Endothelial cell (in vitro differentiated cells): ENCODE results near the gene ZNF579. TPM values are rescaled to one million over a fixed set of nuclear protein-coding genes. Genes with fewer than 3 reads are reported as not detected.

Experiments
- DNase-seq: peaks from one replicate; pipeline ENCODE4 v3.0.0; 2021; ENCODE audit warnings: low spot score
- H3K27ac Mint-ChIP-seq: one replicate; pipeline ENCODE4 v1.8.0; 2021; ENCODE audit warnings: mixed read lengths, inconsistent platforms; ENCODE audit not compliant: unreplicated experiment
- H3K27me3 Mint-ChIP-seq: one replicate; pipeline ENCODE4 v1.8.0; 2021; ENCODE audit warnings: mild to moderate bottlenecking, moderate library complexity, mixed read lengths, inconsistent platforms; ENCODE audit not compliant: unreplicated experiment
- H3K36me3 Mint-ChIP-seq: one replicate; pipeline ENCODE4 v1.8.0; 2021; ENCODE audit warnings: mild to moderate bottlenecking, low read depth, mixed read lengths, inconsistent platforms; ENCODE audit not compliant: unreplicated experiment
- H3K4me1 Mint-ChIP-seq: one replicate; pipeline ENCODE4 v1.8.0; 2021; ENCODE audit warnings: mild to moderate bottlenecking, mixed read lengths, inconsistent platforms; ENCODE audit not compliant: unreplicated experiment
- H3K4me3 Mint-ChIP-seq: one replicate; pipeline ENCODE4 v1.8.0; 2021; ENCODE audit warnings: mild to moderate bottlenecking, mixed read lengths, inconsistent platforms; ENCODE audit not compliant: unreplicated experiment
- H3K9me3 Mint-ChIP-seq: one replicate; pipeline ENCODE4 v1.8.0; 2021; ENCODE audit warnings: mixed read lengths, inconsistent platforms; ENCODE audit not compliant: unreplicated experiment
- CTCF ChIP-seq: fragments of 200-600 bp; sonication (generic); IDR thresholded peaks from one replicate; pipeline ENCODE4 v1.5.0; 2021; ENCODE audit warnings: antibody characterized with exemption; ENCODE audit not compliant: unreplicated experiment
- total RNA-seq: library from RNA; stranded (reverse); fragmentation: NEBNext Ultra II Directional; extraction: Animal tissue kit (Norgen Biotek cat#: 25700); gene quantifications from one replicate; pipeline ENCODE4 v1.2.1, GENCODE V29; 2021; ENCODE audit not compliant: unreplicated experiment

Gene ZNF579
- total RNA-seq, 1 donor from 2014 or later, result 36.4 TPM

GRCh38 chr19:55603115-55603514 lies 22.5 kb upstream of the ZNF579 start:
- DNase-seq, result no peak
- H3K9me3 Mint-ChIP-seq, result peaks cover 6% of the 10 kb centered on the region

GRCh38 chr19:55602104-55603001 lies 21.7 kb upstream of the ZNF579 start:
- Mint-ChIP-seq H3K4me1 (peaks cover 28% of the 10 kb centered on the region), H3K9me3 (peaks cover 6% of the 10 kb centered on the region), H3K27ac (no peak overlapping the region), H3K4me3 (peak overlapping the region; percentile 16), H3K27me3 (peaks cover 36% of the 10 kb centered on the region), H3K36me3 (peaks cover 18% of the 10 kb centered on the region)
- TF ChIP-seq CTCF, result no peak
- no peak for DNase-seq

More at GRCh38 chr19:55603115-55603514, 22.5 kb upstream of the ZNF579 start:
- peaks cover 23% of the 10 kb centered on the region for H3K36me3 Mint-ChIP-seq
- peak overlapping the region; percentile 81 for H3K4me3 Mint-ChIP-seq
- TF ChIP-seq CTCF, result no peak
- peaks cover 30% of the 10 kb centered on the region for H3K4me1 Mint-ChIP-seq
- no peak overlapping the region for H3K27ac Mint-ChIP-seq
- H3K27me3 Mint-ChIP-seq, result peaks cover 39% of the 10 kb centered on the region

- no peak for DNase-seq
- Mint-ChIP-seq H3K4me1 (peaks cover 17% of the 10 kb centered on the region), H3K4me3 (peak overlapping the region; percentile 89), H3K27ac (peak overlapping the region; percentile 95), H3K36me3 (peaks cover 19% of the 10 kb centered on the region), H3K27me3 (peaks cover 30% of the 10 kb centered on the region), H3K9me3 (peaks cover 1% of the 10 kb centered on the region)
- TF ChIP-seq CTCF, result no peak
Observed at GRCh38 chr19:55601084-55601483, 20.4 kb upstream of the ZNF579 start.

GRCh38 chr19:55600662-55601028 lies 20.0 kb upstream of the ZNF579 start:
- Mint-ChIP-seq H3K4me1 (peaks cover 13% of the 10 kb centered on the region), H3K4me3 (peak overlapping the region; percentile 89), H3K9me3 (no peaks in the 10 kb centered on the region), H3K27ac (peak overlapping the region; percentile 95), H3K27me3 (peaks cover 29% of the 10 kb centered on the region), H3K36me3 (peaks cover 20% of the 10 kb centered on the region)
- no peak for DNase-seq
- TF ChIP-seq CTCF, result no peak
